HepG2 (cell line): Measurements from ENCODE around the gene CALY. TPM values are rescaled to one million over a fixed set of nuclear protein-coding genes. Genes with fewer than 3 reads are reported as not detected.

Experiments used
- ASH2L ChIP-seq: fragments of 300-600, 200-600 bp; sonication (generic); IDR thresholded peaks from 2 replicates; pipeline ENCODE4 v1.7.0; 2017; ENCODE audit warnings: low read depth, mild to moderate bottlenecking, moderate library complexity, mixed read lengths, low read length; ENCODE audit not compliant: insufficient read length
- HIVEP1 ChIP-seq: sonication (generic); formaldehyde crosslinking; IDR thresholded peaks from 2 replicates; pipeline ENCODE4 v1.4.0; 2020; ENCODE audit warnings: mild to moderate bottlenecking, missing genetic modification reagents
- SYNCRIP ChIP-seq: fragments of 200-400 bp; formaldehyde crosslinking; IDR thresholded peaks from 2 replicates; pipeline ENCODE4 v1.6.1; 2018; ENCODE audit warnings: mild to moderate bottlenecking, low read depth, low read length; ENCODE audit not compliant: insufficient read depth
- XRCC5 ChIP-seq: fragments of 200-400 bp; formaldehyde crosslinking; optimal IDR thresholded peaks from 2 replicates; pipeline ENCODE3; 2017; ENCODE audit warnings: mild to moderate bottlenecking, low read length
- ZNF350 ChIP-seq: sonication (generic); formaldehyde crosslinking; IDR thresholded peaks from 2 replicates; pipeline ENCODE4 v1.4.0; 2020; ENCODE audit warnings: mild to moderate bottlenecking, low read depth, missing genetic modification reagents, borderline replicate concordance
- ZNF773 ChIP-seq: sonication (generic); formaldehyde crosslinking; IDR thresholded peaks from 2 replicates; pipeline ENCODE4 v1.4.0; 2020; ENCODE audit warnings: missing genetic modification reagents, borderline replicate concordance
- polyA plus RNA-seq, 8 experiments: library from polyadenylated mRNA; depleted of rRNA in 3 of 8; stranded (reverse) in 7 of 8; unstranded in 1 of 8; fragments of >200 nt; fragmentation: Illumina TruSeq in 4 of 8; extraction: Trizol in 4 of 8; gene quantifications; 2 replicates each; pipeline versions ENCODE4 v1.2.1 to v1.2.3, GENCODE V29; 2011 to 2016; ENCODE audit warnings: low read depth in 4 of 8, missing spikeins in 1 of 8, mixed read lengths in 1 of 8; ENCODE audit not compliant: insufficient read depth in 1 of 8
- total RNA-seq, 5 experiments: library from RNA; depleted of rRNA; stranded (reverse); fragments of >200 nt; fragmentation: Illumina TruSeq; extraction: Trizol; gene quantifications; 2 replicates each; pipeline ENCODE4 v1.2.3, GENCODE V29; 2016; ENCODE audit warnings: low read depth in 1 of 5
- TF ChIP-seq, protein P1 (sequence below), 2 experiments: sonication (generic) in 1 of 2; formaldehyde crosslinking in 1 of 2; IDR thresholded peaks; 2 replicates each; pipeline versions ENCODE4 v1.4.0 to v1.6.1; 2018 to 2020; ENCODE audit warnings: missing genetic modification reagents in 2 of 2, borderline replicate concordance in 1 of 2, low read depth in 1 of 2, mild to moderate bottlenecking in 1 of 2, missing biosample characterization in 1 of 2
- TF ChIP-seq, protein P2 (sequence below): sonication (generic); formaldehyde crosslinking; IDR thresholded peaks from 2 replicates; pipeline ENCODE4 v1.8.0; 2022; ENCODE audit warnings: missing genetic modification reagents, mild to moderate bottlenecking, moderate library complexity, borderline replicate concordance
- TF ChIP-seq, protein P3 (sequence below): sonication (generic); formaldehyde crosslinking; IDR thresholded peaks from 2 replicates; pipeline ENCODE4 v1.5.0; 2020; ENCODE audit warnings: mild to moderate bottlenecking, missing genetic modification reagents, borderline replicate concordance
- TF ChIP-seq, protein P4 (sequence below): sonication (generic); formaldehyde crosslinking; conservative IDR thresholded peaks from 2 replicates; pipeline ENCODE4 v1.4.0; 2020; ENCODE audit warnings: missing genetic modification reagents
- TF ChIP-seq, protein P5 (sequence below): sonication (generic); formaldehyde crosslinking; IDR thresholded peaks from 2 replicates; pipeline ENCODE4 v1.4.0; 2020; ENCODE audit warnings: mild to moderate bottlenecking, missing genetic modification reagents, borderline replicate concordance

Gene CALY
- total and polyA plus RNA-seq, 2 of the 13 experiments (the other 11 are each of a cell fraction or from before 2014, with no cell fraction given), result 0.08 TPM; not detected in 1

DNA sequence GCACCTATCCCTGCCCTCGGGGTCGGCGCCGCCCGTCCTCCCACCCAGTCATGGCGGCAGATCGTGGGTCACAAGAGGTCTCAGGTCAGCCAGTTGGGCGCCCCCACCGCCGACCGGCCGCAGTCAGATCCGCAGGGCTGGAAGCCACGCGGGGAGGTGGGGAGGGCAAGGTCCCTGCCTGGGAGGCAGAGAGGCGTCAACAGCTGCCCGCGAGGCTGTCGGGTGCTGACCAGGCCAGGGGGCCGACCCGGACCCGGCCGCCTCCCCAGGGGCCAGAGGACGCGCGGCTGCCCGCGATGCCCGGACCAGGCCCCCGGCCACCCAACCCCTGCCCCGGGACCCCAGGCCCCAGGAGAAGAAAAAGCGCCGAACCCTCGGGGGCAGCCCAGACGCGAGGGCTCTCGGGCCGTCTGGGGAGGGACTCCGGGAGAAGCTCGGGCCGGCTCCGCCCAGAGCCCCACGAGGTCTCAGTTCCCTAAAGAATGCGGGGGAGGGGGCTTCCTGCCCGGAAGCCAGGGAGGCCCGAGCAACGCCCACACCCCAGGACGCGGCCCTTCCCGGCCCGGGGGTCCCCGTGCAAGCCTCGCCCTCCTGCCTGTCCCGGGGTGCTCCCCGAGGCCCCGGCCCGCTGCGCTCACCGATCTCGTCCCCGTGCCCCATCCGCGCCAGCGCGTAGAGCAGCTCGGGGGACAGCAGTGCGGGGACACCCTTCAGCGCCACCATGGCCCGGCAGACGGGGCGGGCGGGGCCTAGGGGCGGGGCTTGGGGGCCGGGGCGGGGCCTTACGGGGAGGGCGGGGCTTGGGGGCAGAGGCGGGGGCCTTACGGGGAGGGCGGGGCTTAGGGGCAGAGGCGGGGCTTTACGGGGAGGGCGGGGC lies 20.8 kb upstream of the CALY start, which contains the start of gene FUOM (continued):
- TF ChIP-seq, protein P1, sequence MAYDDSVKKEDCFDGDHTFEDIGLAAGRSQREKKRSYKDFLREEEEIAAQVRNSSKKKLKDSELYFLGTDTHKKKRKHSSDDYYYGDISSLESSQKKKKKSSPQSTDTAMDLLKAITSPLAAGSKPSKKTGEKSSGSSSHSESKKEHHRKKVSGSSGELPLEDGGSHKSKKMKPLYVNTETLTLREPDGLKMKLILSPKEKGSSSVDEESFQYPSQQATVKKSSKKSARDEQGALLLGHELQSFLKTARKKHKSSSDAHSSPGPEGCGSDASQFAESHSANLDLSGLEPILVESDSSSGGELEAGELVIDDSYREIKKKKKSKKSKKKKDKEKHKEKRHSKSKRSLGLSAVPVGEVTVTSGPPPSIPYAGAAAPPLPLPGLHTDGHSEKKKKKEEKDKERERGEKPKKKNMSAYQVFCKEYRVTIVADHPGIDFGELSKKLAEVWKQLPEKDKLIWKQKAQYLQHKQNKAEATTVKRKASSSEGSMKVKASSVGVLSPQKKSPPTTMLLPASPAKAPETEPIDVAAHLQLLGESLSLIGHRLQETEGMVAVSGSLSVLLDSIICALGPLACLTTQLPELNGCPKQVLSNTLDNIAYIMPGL (CRISPR knock-in tag; IDR thresholded peaks at IDR 0.05; ENCODE audit: borderline replicate concordance in 1 of 2, low read depth in 1 of 2), result peak; percentile 28 to 31; a peak in 3 of 4 replicates
- TF ChIP-seq, protein P2, sequence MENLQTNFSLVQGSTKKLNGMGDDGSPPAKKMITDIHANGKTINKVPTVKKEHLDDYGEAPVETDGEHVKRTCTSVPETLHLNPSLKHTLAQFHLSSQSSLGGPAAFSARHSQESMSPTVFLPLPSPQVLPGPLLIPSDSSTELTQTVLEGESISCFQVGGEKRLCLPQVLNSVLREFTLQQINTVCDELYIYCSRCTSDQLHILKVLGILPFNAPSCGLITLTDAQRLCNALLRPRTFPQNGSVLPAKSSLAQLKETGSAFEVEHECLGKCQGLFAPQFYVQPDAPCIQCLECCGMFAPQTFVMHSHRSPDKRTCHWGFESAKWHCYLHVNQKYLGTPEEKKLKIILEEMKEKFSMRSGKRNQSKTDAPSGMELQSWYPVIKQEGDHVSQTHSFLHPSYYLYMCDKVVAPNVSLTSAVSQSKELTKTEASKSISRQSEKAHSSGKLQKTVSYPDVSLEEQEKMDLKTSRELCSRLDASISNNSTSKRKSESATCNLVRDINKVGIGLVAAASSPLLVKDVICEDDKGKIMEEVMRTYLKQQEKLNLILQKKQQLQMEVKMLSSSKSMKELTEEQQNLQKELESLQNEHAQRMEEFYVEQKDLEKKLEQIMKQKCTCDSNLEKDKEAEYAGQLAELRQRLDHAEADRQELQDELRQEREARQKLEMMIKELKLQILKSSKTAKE (CRISPR knock-in tag), result no peak
- no peak for TF ChIP-seq HIVEP1
- TF ChIP-seq SYNCRIP, result no peak
- no peak for TF ChIP-seq ZNF773 (CRISPR knock-in tag)
- TF ChIP-seq ASH2L, result peak; percentile 36
- TF ChIP-seq, protein P3, sequence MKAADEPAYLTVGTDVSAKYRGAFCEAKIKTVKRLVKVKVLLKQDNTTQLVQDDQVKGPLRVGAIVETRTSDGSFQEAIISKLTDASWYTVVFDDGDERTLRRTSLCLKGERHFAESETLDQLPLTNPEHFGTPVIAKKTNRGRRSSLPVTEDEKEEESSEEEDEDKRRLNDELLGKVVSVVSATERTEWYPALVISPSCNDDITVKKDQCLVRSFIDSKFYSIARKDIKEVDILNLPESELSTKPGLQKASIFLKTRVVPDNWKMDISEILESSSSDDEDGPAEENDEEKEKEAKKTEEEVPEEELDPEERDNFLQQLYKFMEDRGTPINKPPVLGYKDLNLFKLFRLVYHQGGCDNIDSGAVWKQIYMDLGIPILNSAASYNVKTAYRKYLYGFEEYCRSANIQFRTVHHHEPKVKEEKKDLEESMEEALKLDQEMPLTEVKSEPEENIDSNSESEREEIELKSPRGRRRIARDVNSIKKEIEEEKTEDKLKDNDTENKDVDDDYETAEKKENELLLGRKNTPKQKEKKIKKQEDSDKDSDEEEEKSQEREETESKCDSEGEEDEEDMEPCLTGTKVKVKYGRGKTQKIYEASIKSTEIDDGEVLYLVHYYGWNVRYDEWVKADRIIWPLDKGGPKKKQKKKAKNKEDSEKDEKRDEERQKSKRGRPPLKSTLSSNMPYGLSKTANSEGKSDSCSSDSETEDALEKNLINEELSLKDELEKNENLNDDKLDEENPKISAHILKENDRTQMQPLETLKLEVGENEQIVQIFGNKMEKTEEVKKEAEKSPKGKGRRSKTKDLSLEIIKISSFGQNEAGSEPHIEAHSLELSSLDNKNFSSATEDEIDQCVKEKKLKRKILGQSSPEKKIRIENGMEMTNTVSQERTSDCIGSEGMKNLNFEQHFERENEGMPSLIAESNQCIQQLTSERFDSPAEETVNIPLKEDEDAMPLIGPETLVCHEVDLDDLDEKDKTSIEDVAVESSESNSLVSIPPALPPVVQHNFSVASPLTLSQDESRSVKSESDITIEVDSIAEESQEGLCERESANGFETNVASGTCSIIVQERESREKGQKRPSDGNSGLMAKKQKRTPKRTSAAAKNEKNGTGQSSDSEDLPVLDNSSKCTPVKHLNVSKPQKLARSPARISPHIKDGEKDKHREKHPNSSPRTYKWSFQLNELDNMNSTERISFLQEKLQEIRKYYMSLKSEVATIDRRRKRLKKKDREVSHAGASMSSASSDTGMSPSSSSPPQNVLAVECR (CRISPR knock-in tag), result peak; percentile 48
- TF ChIP-seq XRCC5, result no peak
- TF ChIP-seq, protein P4, sequence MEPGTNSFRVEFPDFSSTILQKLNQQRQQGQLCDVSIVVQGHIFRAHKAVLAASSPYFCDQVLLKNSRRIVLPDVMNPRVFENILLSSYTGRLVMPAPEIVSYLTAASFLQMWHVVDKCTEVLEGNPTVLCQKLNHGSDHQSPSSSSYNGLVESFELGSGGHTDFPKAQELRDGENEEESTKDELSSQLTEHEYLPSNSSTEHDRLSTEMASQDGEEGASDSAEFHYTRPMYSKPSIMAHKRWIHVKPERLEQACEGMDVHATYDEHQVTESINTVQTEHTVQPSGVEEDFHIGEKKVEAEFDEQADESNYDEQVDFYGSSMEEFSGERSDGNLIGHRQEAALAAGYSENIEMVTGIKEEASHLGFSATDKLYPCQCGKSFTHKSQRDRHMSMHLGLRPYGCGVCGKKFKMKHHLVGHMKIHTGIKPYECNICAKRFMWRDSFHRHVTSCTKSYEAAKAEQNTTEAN, result no peak
- 0 out of 2 replicates have a peak, but pooled peaks have one; percentile 53 for TF ChIP-seq ZNF350 (CRISPR knock-in tag)
- TF ChIP-seq, protein P5, sequence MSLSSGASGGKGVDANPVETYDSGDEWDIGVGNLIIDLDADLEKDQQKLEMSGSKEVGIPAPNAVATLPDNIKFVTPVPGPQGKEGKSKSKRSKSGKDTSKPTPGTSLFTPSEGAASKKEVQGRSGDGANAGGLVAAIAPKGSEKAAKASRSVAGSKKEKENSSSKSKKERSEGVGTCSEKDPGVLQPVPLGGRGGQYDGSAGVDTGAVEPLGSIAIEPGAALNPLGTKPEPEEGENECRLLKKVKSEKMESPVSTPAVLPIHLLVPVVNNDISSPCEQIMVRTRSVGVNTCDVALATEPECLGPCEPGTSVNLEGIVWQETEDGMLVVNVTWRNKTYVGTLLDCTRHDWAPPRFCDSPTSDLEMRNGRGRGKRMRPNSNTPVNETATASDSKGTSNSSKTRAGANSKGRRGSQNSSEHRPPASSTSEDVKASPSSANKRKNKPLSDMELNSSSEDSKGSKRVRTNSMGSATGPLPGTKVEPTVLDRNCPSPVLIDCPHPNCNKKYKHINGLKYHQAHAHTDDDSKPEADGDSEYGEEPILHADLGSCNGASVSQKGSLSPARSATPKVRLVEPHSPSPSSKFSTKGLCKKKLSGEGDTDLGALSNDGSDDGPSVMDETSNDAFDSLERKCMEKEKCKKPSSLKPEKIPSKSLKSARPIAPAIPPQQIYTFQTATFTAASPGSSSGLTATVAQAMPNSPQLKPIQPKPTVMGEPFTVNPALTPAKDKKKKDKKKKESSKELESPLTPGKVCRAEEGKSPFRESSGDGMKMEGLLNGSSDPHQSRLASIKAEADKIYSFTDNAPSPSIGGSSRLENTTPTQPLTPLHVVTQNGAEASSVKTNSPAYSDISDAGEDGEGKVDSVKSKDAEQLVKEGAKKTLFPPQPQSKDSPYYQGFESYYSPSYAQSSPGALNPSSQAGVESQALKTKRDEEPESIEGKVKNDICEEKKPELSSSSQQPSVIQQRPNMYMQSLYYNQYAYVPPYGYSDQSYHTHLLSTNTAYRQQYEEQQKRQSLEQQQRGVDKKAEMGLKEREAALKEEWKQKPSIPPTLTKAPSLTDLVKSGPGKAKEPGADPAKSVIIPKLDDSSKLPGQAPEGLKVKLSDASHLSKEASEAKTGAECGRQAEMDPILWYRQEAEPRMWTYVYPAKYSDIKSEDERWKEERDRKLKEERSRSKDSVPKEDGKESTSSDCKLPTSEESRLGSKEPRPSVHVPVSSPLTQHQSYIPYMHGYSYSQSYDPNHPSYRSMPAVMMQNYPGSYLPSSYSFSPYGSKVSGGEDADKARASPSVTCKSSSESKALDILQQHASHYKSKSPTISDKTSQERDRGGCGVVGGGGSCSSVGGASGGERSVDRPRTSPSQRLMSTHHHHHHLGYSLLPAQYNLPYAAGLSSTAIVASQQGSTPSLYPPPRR, result no peak
